BLaER1 treated with 17β-estradiol and CSF1 and Interleukin-3, amounts not matched to agents 10 nM and 100 nM (cell line): ENCODE measurements around the gene FUBP3.

Experiments
- H3K27ac ChIP-seq, 11 experiments: shearing (Covaris generic); formaldehyde crosslinking; 2 replicates each; pipeline ENCODE4 v1.8.1; 2022
- H3K27me3 ChIP-seq, 11 experiments: shearing (Covaris generic); formaldehyde crosslinking; 2 replicates each; pipeline ENCODE4 v1.8.1; 2022
- H3K36me3 ChIP-seq, 11 experiments: shearing (Covaris generic); formaldehyde crosslinking; 2 replicates each; pipeline ENCODE4 v1.8.1; 2022
- H3K4me1 ChIP-seq, 10 experiments: shearing (Covaris generic); formaldehyde crosslinking; 2 replicates each; pipeline ENCODE4 v1.8.1; 2022
- H3K4me2 ChIP-seq, 11 experiments: shearing (Covaris generic); formaldehyde crosslinking; 2 replicates each; pipeline ENCODE4 v1.8.1; 2022
- H3K4me3 ChIP-seq, 10 experiments: shearing (Covaris generic); formaldehyde crosslinking; 2 replicates each; pipeline ENCODE4 v1.8.1; 2022
- H3K9ac ChIP-seq, 11 experiments: shearing (Covaris generic); formaldehyde crosslinking; 2 replicates each; pipeline ENCODE4 v1.8.1; 2022
- H3K9me3 ChIP-seq, 11 experiments: shearing (Covaris generic); formaldehyde crosslinking; replicated peaks in 1 of 11; 2 replicates each; pipeline ENCODE4 v1.8.1; 2022
- H4K20me1 ChIP-seq, 11 experiments: shearing (Covaris generic); formaldehyde crosslinking; 2 replicates each; pipeline ENCODE4 v1.8.1; 2022
- Cebpa-rat ChIP-seq, 11 experiments: shearing (Covaris generic); IDR thresholded peaks; 2 replicates each; pipeline ENCODE4 v1.8.1; 2022

The FUBP3 gene

GRCh38 chr9:130687615-130688014 lies 108.2 kb downstream of the FUBP3 start:
- no peak overlapping the region for H3K27ac ChIP-seq
- no peaks in the 10 kb centered on the region for H4K20me1 ChIP-seq
- no peak overlapping the region for H3K4me2 ChIP-seq
- TF ChIP-seq Cebpa-rat (IDR thresholded peaks at IDR 0.05): no peak
- H3K36me3 ChIP-seq: no peaks in the 10 kb centered on the region
- H3K9ac ChIP-seq: no peak overlapping the region
- H3K9me3 ChIP-seq: peaks cover 4 to 16% (median 14%) of the 10 kb centered on the region in 11 experiments; a peak in 20 of 22 replicates
- H3K27me3 ChIP-seq: no peaks in the 10 kb centered on the region
- no peaks in the 10 kb centered on the region for H3K4me1 ChIP-seq
- H3K4me3 ChIP-seq: no peak overlapping the region
